ENCODE results near the gene GLYATL1.

The GLYATL1 gene, protein sequence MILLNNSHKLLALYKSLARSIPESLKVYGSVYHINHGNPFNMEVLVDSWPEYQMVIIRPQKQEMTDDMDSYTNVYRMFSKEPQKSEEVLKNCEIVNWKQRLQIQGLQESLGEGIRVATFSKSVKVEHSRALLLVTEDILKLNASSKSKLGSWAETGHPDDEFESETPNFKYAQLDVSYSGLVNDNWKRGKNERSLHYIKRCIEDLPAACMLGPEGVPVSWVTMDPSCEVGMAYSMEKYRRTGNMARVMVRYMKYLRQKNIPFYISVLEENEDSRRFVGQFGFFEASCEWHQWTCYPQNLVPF

DNA sequence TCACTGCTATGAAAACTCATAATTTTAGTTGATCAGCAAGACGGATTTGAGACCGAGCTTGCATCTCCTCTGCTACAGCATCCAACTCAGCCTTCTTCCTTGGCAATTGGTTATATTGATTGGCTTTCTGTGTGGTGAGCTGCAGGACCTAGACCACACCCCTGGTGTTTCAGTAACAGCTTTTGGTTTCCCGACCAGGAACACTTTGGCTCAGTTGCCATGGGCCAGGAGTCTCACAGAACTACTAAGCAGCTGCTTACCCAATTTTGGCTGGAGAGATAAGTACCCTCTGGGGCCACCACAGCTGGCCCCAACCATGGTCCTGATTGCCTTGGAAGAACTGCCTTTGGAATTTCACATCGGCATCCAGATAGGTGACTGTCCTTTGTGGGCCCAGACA, at the start of gene GLYATL1:
GLYATL1 (plus strand) TSS at position 212 of the 400 bp plus-strand sequence. CDS start 7,600 bp downstream, outside the sequence.
- DNase-seq (ENCODE audit: low read depth, low spot score) = no peak
- TF ChIP-seq EZH2 (IDR thresholded peaks at IDR 0.05) = no peak
- TF ChIP-seq POLR2AphosphoS5 (IDR thresholded peaks at IDR 0.05; ENCODE audit: borderline replicate concordance, low read depth, low read length) = no peak
- no peak for TF ChIP-seq FOXP2 (optimal IDR thresholded peaks at IDR 0.05; ENCODE audit: control extremely low read depth, extremely low read length, insufficient read depth)
- H3K4me3 ChIP-seq = no peak within 1 kb of the TSS

DNA sequence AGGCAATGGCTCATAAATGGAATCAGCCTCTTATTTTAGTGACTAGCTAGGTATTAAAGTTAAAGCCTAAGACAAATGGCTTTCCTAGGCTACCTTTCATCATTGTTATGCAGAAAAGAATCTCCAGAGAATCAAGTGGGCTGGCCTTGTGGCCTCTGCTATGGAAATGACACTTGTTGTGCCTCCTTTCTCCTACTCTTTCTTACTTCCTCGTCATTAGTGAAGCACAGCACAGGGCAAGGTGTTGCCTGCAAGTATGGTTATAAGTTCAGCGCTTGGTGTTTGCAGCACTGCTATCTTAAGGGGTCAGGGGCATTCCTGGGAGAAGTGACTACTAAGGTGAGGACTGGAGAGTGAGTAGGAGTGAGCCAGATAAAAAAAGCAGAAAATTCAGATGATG, 45.4 kb upstream of the GLYATL1 start:
- H3K4me3 ChIP-seq = no peak overlapping the region
- no peak overlapping the region for H3K9ac ChIP-seq (ENCODE audit: insufficient read length)
- no peaks in the 10 kb centered on the region for H3K9me3 ChIP-seq (ENCODE audit: low read depth, low read length)
- no peaks in the 10 kb centered on the region for H3K36me3 ChIP-seq (ENCODE audit: insufficient read depth, low read length)
- H3K27ac ChIP-seq = no peak overlapping the region
- TF ChIP-seq FOXP2 (optimal IDR thresholded peaks at IDR 0.05; ENCODE audit: control extremely low read depth, extremely low read length, insufficient read depth) (no peak), POLR2AphosphoS5 (IDR thresholded peaks at IDR 0.05; ENCODE audit: borderline replicate concordance, low read depth, low read length) (no peak), EZH2 (IDR thresholded peaks at IDR 0.05) (no peak)
- DNase-seq (ENCODE audit: low read depth, low spot score) = no peak

More for the DNA sequence above, at the start of gene GLYATL1:
- Histone ChIP-seq H3K36me3 (ENCODE audit: insufficient read depth, low read length) (no peaks in the 10 kb centered on the region), H3K27ac (no peak within 1 kb of the TSS), H3K9ac (ENCODE audit: insufficient read length) (no peak within 1 kb of the TSS), H3K9me3 (ENCODE audit: low read depth, low read length) (no peaks in the 10 kb centered on the region)

DNA sequence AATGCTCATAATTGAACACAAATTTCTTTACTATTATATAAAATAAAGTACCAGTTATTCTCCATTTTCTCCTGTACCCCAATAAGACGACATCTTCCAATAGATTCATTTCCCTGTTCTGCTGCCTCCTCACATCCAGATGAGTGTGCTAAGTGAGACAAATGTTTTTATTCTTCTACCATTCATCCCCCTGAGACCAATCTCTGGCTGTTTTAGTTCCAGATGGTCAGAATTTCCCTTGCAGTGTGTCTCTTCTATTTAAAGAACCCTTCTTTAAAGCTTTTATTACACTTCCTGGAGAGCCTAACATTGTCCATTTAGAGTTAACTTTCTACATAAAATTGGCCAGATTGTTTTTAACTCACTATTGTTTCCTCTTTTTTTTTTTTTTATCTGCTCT, 41.2 kb upstream of the GLYATL1 start:
- Histone ChIP-seq H3K4me3 (no peak overlapping the region), H3K27ac (no peak overlapping the region), H3K9me3 (ENCODE audit: low read depth, low read length) (no peaks in the 10 kb centered on the region), H3K36me3 (ENCODE audit: insufficient read depth, low read length) (no peaks in the 10 kb centered on the region), H3K9ac (ENCODE audit: insufficient read length) (no peak overlapping the region)
- no peak for DNase-seq (ENCODE audit: low read depth, low spot score)
- TF ChIP-seq FOXP2 (optimal IDR thresholded peaks at IDR 0.05; ENCODE audit: control extremely low read depth, extremely low read length, insufficient read depth) = no peak
- TF ChIP-seq POLR2AphosphoS5 (IDR thresholded peaks at IDR 0.05; ENCODE audit: borderline replicate concordance, low read depth, low read length) = no peak
- no peak for TF ChIP-seq EZH2 (IDR thresholded peaks at IDR 0.05)

DNA sequence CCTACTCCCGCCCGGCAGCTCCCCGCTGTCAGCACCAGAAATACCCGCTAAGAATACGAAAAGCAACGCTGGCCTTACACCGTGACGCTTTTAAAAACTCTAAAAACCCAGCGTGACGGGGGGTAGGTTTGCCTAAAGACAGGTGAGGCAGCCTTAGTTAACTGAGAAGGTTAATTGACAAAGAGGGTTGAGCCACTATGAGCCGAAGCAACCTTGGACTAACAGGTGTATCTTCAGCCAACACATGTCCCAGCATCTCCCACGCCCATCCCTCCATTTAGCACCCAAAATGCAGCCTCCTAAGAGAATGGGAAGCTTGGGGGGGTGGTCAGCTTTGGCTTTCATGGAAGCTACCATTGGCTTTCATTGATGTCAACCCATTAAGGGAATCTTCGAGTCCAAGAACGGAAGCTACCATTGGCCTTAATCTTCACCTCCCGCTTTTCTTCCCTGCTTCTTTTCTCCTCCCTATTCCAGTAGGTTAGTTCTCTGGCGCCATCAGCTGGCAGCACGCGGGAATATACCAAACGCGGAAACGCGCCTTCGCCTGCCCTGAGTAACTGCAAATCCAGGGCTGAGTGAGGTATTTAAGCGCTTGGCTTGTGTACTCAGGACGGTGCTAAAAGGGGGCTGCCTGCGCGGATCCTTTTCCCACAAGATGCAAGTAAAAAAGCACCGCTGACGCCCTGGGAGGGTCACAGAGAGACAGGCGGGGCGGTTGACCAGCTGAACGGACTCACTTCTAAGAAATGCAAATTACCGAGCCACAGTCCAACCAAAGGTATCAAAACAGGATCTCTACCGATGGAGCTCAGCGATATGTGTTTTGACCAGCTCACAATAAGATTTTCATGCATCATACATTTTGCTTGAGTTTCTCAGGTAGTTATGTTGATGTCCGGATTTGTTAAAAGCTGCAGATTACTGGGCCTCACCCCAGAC, 38.5 kb upstream of the GLYATL1 start:
- no peak overlapping the region for H3K27ac ChIP-seq
- H3K4me3 ChIP-seq = no peak overlapping the region
- H3K36me3 ChIP-seq (ENCODE audit: insufficient read depth, low read length) = no peaks in the 10 kb centered on the region
- no peak overlapping the region for H3K9ac ChIP-seq (ENCODE audit: insufficient read length)
- no peak for TF ChIP-seq FOXP2 (optimal IDR thresholded peaks at IDR 0.05; ENCODE audit: control extremely low read depth, extremely low read length, insufficient read depth)
- no peak for TF ChIP-seq EZH2 (IDR thresholded peaks at IDR 0.05)
- TF ChIP-seq POLR2AphosphoS5 (IDR thresholded peaks at IDR 0.05; ENCODE audit: borderline replicate concordance, low read depth, low read length) = no peak
- H3K9me3 ChIP-seq (ENCODE audit: low read depth, low read length) = no peaks in the 10 kb centered on the region
- DNase-seq (ENCODE audit: low read depth, low spot score) = peak; percentile 58

DNA sequence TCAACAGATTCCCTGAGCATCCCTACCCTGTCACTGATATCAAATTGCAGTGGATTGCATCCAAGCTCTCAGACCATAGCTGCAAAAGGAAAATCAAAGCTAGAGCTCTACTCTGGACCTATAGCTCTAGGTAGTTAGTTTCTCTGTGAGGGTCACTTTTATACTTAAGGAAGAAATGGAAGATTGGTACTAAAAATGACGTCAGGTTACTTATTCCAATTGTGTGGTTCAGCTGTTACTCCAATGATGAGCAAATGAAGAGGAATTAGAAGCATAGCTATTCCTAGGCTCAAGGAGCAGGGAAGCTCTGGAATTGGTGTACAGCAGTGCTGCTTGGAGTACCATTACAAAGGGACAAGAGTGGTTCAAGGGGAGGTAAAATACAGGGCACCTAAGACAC, 36.4 kb upstream of the GLYATL1 start:
- TF ChIP-seq POLR2AphosphoS5 (IDR thresholded peaks at IDR 0.05; ENCODE audit: borderline replicate concordance, low read depth, low read length) (no peak), FOXP2 (optimal IDR thresholded peaks at IDR 0.05; ENCODE audit: control extremely low read depth, extremely low read length, insufficient read depth) (no peak), EZH2 (IDR thresholded peaks at IDR 0.05) (no peak)
- no peak overlapping the region for H3K9ac ChIP-seq (ENCODE audit: insufficient read length)
- no peak overlapping the region for H3K27ac ChIP-seq
- no peaks in the 10 kb centered on the region for H3K9me3 ChIP-seq (ENCODE audit: low read depth, low read length)
- no peak overlapping the region for H3K4me3 ChIP-seq
- H3K36me3 ChIP-seq (ENCODE audit: insufficient read depth, low read length) = no peaks in the 10 kb centered on the region
- DNase-seq (ENCODE audit: low read depth, low spot score) = no peak

DNA sequence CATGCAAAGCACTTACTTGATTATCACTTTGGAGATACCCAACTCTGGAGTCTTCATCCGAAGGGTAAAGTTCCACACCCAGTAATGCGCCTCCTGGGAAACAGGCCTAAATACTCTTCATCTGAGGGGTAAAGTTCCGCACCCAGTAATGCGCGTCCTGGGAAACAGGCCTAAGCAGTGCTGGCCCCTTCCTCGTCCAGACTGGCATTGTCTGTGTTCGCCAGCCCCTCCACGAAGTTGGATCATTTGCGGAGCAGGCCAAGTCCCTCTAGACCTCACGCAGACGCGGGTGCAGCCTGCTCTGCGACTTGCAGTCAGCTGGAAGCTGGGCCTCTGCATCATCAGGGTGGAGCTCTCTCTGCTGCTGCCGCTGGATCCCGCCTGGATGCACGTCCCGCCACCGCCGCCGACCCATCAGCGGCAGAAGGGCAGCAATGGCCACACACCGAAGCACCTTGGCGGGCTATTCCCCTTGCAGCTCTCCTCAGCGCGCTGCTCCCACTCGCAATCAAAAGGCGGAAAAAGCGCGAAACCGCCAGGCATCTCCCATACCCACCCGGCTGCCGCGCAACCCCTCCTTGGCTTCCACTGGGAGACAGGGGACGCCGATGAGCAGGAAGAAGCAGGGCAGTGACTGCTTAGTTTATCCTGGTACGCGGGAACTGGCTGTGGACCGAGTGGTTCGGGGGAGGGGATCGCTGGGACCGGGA, 34.1 kb upstream of the GLYATL1 start:
- H3K9me3 ChIP-seq (ENCODE audit: low read depth, low read length) = no peaks in the 10 kb centered on the region
- no peaks in the 10 kb centered on the region for H3K36me3 ChIP-seq (ENCODE audit: insufficient read depth, low read length)
- H3K9ac ChIP-seq (ENCODE audit: insufficient read length) = no peak overlapping the region
- DNase-seq (ENCODE audit: low read depth, low spot score) = no peak
- H3K27ac ChIP-seq = no peak overlapping the region
- TF ChIP-seq EZH2 (IDR thresholded peaks at IDR 0.05) = no peak
- TF ChIP-seq POLR2AphosphoS5 (IDR thresholded peaks at IDR 0.05; ENCODE audit: borderline replicate concordance, low read depth, low read length) = no peak
- no peak for TF ChIP-seq FOXP2 (optimal IDR thresholded peaks at IDR 0.05; ENCODE audit: control extremely low read depth, extremely low read length, insufficient read depth)
- no peak overlapping the region for H3K4me3 ChIP-seq

DNA sequence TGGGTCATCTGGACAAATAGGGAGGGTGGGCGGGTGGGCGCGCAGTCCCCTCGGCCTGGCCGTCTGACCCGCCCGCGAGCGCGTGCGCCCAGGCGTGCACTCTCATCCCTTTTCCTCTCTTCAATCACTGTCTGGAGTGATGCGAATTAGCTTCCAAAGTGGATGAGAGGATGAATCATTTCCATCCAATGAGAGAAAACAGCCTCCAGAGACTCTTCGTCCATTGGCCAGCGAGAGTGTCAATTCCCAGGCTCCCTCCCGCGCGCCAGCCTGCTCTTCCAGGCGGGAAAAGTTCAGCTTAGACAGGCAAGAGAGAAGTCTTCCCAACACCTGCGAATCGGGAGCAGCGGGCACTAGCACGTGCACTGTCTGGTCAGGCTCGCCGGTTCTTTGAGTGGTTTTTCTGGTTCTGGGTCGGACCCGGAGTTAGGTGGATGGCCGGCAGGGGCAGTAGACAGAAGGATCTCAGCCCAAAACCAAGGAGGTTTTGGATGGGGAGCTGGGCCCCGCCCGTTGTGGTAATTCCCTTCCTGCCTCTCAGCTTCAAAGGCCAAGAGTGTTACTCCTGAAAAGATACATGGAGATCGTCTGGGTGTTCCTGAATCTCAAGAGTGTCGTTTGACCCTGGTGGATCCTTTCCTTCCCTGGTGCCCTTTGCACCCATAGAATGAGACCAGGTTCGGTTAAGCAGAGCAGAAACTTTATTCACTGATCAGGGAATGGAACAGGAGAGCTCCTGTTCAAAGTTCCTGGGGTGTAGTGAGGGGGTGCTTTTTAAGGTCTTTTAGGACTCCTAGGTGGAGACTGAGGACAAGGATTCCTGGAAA, 33.4 kb upstream of the GLYATL1 start:
- peak; percentile 24 for DNase-seq (ENCODE audit: low read depth, low spot score)
- H3K36me3 ChIP-seq (ENCODE audit: insufficient read depth, low read length) = no peaks in the 10 kb centered on the region
- H3K9me3 ChIP-seq (ENCODE audit: low read depth, low read length) = no peaks in the 10 kb centered on the region
- TF ChIP-seq POLR2AphosphoS5 (IDR thresholded peaks at IDR 0.05; ENCODE audit: borderline replicate concordance, low read depth, low read length) = no peak
- no peak for TF ChIP-seq EZH2 (IDR thresholded peaks at IDR 0.05)
- TF ChIP-seq FOXP2 (optimal IDR thresholded peaks at IDR 0.05; ENCODE audit: control extremely low read depth, extremely low read length, insufficient read depth) = no peak
- no peak overlapping the region for H3K4me3 ChIP-seq
- H3K27ac ChIP-seq = no peak overlapping the region
- no peak overlapping the region for H3K9ac ChIP-seq (ENCODE audit: insufficient read length)
